Activated CD8-positive, alpha-beta memory T cell treated with anti-CD3 and anti-CD28 coated beads, Interleukin-2, amount 50 U/mL, for 48 hours (primary cell): Measurements from ENCODE around the gene SPAG6.
"Not testable (repeated sequence)": the region's sequence is repeated elsewhere in the genome, so short reads cannot be mapped to it uniquely, and the experiment has no call there.

Experiments
- DNase-seq: peaks from one replicate; pipeline ENCODE4 v3.0.0-alpha.2; 2020

SPAG6 gene

DNA sequence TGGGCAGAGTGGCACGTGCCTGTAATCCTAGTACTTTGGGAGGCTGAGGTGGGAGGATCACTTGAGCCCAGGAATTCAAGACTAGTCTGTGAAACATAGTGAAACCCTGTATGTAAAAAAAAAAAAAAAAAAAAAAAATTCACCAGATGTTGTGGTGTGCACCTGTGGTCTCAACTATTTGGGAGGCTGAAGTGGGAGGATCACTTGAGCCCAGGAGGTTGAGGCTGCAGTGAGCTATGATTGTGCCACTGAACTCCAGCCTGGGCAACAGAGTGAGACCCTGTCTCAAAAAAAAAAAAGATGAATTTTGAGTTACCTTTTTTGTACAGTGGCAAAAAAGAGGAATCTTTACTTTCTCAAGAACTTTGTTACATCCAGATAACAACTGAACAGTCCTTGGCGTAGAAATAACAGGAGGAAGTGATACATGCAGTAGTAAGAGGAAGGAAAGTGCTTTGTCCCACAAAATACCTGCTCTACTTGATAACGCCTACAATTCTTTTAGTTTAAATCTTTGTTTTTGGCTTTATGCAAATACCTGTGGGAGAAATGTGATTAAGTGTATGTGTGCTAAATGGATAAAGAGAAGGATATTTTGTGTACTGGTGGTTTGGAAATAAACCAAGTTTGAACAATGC is 29.3 kb downstream of the SPAG6 start:
- DNase-seq = no peak

GRCh38 chr10:22379059-22379458 is 33.8 kb downstream of the SPAG6 start:
- peak; percentile 59 for DNase-seq

DNA sequence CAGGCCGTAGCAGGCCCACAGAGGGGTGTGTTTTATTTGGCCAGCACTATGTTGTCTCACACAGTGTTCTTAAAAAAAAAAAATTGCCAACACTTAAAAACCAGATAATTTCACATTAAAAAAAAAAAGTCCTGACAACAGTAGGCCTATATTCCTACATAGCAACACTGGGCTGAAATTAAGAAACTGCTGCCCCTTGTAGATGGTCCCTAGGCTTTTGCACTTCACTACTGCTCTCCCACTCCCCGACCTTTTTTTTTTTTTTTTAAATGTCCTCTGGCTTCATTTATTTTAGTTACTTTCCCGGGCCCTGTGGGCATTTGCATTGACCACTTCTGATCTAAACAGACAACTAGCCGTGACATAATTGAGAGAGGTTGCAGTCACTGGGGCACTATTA is 36.0 kb downstream of the SPAG6 start:
- DNase-seq = no peak

DNA sequence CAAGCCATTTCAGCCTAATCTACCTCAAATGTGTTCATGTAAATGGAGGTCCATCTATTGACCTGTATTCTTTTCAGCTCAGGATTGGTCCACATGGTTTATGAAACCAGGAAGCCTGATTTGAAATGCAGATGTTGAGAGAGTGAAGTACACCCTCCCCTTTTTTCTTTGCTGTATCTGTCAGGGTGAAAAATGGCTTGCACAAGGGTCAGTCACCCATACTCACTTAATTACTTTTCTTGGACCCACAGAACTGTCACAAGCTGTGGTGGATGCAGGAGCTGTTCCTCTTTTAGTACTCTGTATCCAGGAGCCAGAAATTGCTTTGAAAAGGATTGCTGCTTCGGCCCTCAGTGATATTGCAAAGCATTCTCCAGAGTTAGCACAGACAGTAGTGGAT is 41.2 kb downstream of the SPAG6 start:
- no peak for DNase-seq

GRCh38 chr10:22389856-22390589 is 44.7 kb downstream of the SPAG6 start:
- DNase-seq = no peak

DNA sequence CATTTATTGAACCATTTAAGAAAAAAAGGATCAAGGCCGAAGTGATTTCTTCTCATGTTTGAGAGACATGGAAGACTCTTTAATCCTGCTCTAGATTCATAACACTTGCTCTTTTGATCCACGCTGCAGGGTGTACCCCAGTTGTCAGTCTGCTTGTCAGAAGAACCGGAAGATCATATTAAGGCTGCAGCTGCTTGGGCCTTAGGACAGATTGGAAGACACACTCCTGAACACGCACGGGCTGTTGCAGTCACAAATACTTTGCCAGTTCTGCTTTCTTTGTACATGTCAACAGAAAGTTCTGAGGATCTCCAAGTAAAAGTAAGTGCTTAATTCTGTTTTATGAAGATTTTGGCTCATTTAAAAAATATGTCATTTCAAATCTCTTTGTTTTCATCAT is 46.3 kb downstream of the SPAG6 start:
- no peak for DNase-seq

GRCh38 chr10:22396195-22396594 is 50.9 kb downstream of the SPAG6 start:
- not testable (repeated sequence) for DNase-seq

DNA sequence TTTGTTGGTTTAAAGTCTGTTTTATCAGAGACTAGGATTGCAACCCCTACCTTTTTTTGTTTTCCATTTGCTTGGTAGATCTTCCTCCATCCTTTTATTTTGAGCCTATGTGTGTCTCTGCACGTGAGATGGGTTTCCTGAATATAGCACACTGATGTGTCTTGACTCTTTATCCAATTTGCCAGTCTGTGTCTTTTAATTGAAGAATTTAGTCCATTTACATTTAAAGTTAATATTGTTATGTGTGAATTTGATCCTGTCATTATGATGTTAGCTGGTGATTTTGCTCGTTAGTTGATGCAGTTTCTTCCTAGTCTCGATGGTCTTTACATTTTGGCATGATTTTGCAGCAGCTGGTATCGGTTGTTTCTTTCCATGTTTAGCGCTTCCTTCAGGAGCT is 61.6 kb downstream of the SPAG6 start:
- DNase-seq = not testable (repeated sequence)

DNA sequence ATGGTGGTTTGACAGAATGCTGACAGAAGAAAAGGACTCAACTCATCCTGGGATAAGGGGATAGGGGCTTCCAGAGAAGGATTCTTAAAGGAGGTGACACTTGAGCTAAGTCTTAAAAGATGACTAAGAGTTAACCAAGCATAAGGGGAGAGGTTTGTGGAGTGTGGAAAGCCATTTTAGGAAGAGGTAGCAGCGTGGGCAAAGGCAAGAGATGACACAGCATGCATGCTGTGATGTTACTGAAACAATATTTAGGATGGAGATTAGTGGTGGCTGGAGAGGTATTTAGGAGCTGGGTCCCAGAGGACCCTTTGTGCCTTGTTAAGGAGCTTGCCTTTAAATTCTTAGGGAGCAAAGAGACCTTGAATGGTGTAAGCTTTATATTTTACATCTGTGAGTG is 65.1 kb downstream of the SPAG6 start:
- DNase-seq = no peak

- no peak for DNase-seq
Measured at GRCh38 chr10:22410846-22411245, 65.5 kb downstream of the SPAG6 start.

DNA sequence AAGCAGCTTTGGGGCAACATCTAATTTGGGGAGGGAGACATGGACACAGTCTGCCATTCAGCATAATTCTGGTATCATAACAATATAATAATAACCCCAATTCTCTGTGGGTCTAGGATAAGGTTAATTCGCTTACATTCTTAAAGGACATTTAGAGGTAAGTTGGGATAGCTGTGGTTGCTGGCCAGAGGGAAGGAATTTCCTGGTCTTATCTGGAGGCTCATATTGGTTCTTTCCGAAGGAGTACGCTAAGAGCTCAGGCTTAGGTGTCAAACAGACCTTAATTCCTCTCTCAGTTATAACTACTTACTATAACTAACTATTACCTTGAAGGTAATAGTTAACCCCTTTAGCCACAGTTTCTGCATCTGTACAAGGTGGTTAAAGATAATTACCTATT is 68.8 kb downstream of the SPAG6 start:
- DNase-seq = no peak

GRCh38 chr10:22415072-22415471 is 69.8 kb downstream of the SPAG6 start:
- no peak for DNase-seq

DNA sequence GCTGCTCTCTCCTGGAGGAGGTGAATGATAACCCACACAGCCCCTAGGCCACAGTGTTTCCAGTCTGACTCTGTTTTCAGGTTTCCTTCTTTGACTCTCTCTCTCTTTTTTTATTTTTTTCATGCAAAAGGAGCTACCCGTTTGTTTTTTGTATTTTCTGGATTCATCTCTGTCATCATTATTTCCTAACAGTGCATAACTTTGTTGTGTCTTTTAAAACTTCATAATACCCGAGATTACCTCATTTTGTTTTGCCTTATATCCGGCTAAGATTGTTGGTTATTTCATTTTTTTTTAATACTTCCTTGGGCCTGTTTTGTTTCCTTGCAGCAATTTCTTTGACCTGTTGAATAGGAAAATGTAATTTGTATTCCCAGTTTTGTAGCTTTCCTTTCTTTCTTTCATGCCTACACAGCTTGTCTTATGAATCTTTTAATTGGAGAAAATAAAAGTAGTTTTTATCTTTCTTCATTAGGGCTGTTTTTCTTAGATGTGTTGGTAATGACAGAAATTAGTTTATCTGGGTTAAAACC is 72.5 kb downstream of the SPAG6 start:
- no peak for DNase-seq

GRCh38 chr10:22420787-22421517 is 75.7 kb downstream of the SPAG6 start:
- DNase-seq = no peak

DNA sequence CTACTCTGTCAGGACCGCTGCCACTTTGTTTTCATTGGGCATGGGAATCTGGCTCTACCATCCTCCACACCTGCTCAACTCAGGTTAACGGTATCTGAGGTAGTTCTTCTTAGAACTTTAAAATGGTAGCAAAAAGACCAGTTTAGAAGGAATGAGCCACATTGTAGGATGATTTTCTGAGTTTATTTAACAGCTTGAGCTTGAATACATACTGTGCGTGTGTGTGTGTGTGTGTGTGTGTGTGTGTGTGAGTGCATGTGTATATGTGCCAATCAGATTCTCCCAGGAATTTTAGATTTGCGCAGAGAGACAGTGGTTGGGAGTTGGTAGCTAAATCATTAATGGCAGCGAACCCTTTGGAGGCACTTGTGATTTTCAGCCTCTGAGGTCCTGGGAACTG is 81.4 kb downstream of the SPAG6 start:
- DNase-seq = no peak

DNA sequence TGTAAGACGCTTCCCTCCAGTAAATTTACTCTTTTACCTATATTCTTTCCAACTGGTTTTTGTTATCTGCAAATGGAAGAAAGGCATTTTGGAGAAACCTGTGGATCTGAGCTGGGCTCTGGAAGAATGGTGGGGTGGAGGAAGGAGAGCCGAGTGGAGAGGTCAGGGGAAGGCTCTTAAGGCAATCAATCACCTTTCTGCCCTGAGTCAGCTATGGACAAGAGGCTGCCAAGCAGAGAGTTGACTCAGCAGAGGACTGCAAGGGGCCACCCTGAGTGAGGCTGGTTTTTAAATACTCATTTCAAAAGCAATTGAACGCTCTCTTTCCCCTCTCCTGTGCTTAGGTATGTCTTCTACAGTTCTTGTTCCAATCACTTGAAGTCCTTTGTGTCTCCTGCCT is 81.8 kb downstream of the SPAG6 start:
- no peak for DNase-seq

GRCh38 chr10:22427890-22428571 is 82.7 kb downstream of the SPAG6 start:
- DNase-seq = no peak

- DNase-seq = no peak
Measured at GRCh38 chr10:22429146-22429545, 83.8 kb downstream of the SPAG6 start.

GRCh38 chr10:22429981-22430421 is 84.7 kb downstream of the SPAG6 start:
- no peak for DNase-seq

DNA sequence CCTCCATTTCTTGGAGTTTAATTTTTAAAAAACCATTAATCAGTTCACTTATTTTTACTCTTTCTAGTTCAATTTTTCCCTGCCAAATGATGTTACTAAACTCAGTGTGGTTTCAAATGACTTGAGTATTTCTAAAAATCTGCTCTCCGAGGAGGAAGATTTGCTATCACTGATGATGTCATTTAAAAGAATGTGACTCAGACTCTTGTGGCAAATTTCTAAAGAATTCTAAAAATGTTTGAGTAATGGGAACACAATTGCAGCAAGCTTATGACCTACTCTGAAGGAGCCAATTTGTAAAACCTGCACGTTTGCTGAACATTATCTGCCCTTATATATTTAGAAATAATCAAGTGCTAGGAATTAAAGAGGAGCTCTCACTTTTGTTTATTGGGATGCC is 88.6 kb downstream of the SPAG6 start:
- DNase-seq = no peak

- no peak for DNase-seq
Measured at GRCh38 chr10:22434521-22434920, 89.2 kb downstream of the SPAG6 start.

- DNase-seq = peak; percentile 53
Measured at GRCh38 chr10:22435650-22436049, 90.4 kb downstream of the SPAG6 start.

DNA sequence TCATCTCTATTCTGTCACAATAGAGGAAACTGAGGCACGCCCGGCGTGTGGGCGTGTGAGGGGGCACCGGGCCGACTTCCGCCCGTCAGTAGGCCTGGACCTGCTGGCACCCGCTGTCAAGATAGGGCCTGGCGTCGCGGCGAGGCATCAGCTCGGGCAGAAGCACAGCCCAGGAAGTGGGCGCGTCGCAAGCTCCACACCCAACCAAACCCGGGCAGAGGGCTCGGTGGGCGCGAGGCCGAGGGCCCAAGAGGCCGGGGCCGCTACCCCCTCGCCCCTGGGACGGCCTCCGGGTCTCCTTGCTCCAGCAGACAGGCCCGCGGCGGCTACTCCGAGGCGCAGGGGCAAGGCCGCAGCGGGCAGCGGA is 91.2 kb downstream of the SPAG6 start:
- DNase-seq = no peak
